GM12872 (cell line): ENCODE measurements around the gene WNT7A.

Source experiments
- CTCF ChIP-seq: IDR thresholded peaks from 3 replicates; pipeline ENCODE4 v1.5.1; 2011; ENCODE audit warnings: low read depth, mild to moderate bottlenecking, low read length, moderate library complexity; ENCODE audit not compliant: insufficient read depth

Gene WNT7A

GRCh38 chr3:13827256-13827655 lies 52.6 kb downstream of the WNT7A start:
- no peak for TF ChIP-seq CTCF

- no peak for TF ChIP-seq CTCF
Measured at GRCh38 chr3:13826672-13827071, 53.2 kb downstream of the WNT7A start.

GRCh38 chr3:13825821-13826220 lies 54.0 kb downstream of the WNT7A start:
- TF ChIP-seq CTCF, result no peak

- no peak for TF ChIP-seq CTCF
Measured at GRCh38 chr3:13825311-13825579, 54.6 kb downstream of the WNT7A start.

- no peak for TF ChIP-seq CTCF
Measured at GRCh38 chr3:13824521-13825310, 55.2 kb downstream of the WNT7A start.

GRCh38 chr3:13823692-13824091 lies 56.2 kb downstream of the WNT7A start:
- no peak for TF ChIP-seq CTCF

- no peak for TF ChIP-seq CTCF
Measured at GRCh38 chr3:13822871-13823585, 56.8 kb downstream of the WNT7A start.
